Measurements from ENCODE around the gene SVIL.

Gene SVIL

GRCh38 chr10:29415876-29416275, 218.9 kb downstream of the SVIL start:
- no peak for TF ChIP-seq CTCF (IDR thresholded peaks at IDR 0.05)

DNA sequence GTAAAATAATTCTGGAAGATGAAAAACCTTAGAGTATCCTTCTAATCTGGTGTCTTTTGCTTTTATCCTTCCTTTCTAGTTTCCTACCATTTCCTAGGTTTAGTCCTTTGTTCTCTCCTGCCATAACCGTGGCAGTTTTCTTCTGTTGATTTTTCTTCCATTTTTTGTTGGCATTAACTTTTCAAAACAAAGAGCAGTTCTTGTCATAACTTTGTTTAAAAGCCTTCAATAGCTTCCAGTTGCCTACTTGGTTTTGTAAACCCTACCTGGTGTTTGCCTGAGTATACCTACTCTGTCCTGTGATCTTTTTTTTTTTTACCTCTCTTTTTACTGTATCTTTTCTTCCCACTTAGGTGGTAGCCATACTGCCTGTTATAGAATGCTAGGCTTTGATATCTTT, 220.3 kb downstream of the SVIL start:
- no peak for TF ChIP-seq CTCF (IDR thresholded peaks at IDR 0.05)

DNA sequence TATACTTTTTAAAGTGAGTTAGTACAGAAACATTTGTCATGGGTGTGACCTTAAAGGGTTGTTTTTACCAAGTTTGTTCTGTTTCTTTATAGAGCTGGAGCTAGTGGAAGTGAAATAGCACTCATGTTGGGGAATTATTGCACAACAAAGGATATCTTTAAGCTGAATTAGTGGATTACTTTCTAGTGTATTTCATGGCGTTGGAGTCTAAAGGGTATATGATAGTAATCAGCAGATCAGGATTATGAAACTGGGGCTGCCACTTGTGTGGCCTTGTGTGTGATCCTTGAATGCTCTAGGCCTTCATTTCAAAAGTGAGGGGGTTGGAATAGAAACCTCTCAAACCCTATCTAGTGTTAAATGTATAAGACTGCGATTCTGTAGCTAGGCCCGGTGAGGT, 222.3 kb downstream of the SVIL start:
- TF ChIP-seq CTCF (IDR thresholded peaks at IDR 0.05) = no peak

DNA sequence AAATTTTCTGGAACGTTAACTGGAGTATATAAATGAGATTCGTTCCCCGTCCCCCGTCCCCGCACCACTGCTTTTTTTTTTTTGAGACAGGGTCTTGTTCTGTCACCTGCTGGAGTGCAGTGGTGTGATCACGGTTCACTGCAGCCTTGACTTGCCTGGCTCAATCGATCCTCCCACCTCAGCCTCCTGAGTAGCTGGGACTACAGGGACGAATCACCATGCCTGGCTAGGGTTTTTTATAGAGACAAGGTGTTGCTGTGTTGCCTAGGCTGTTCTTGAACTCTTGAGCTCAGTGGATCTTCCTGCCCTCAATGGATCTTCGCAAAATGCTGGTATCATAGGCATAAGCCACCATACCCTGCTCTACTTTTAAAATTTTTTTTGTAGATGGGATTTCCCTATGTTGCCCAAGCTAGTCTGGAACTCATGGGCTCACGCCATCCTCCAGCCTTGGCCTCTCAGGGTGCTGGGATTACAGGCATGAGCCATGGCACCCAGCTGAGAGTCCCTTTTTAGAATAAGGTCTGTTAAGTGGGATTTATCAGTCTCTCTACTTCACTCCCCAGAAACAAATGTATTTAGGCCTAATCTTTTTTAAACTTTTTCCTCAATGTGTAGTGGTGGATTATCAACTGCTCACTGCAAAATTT, 223.0 kb downstream of the SVIL start:
- TF ChIP-seq CTCF (IDR thresholded peaks at IDR 0.05) = no peak

GRCh38 chr10:29409241-29410054, 225.3 kb downstream of the SVIL start:
- TF ChIP-seq CTCF (IDR thresholded peaks at IDR 0.05) = no peak

DNA sequence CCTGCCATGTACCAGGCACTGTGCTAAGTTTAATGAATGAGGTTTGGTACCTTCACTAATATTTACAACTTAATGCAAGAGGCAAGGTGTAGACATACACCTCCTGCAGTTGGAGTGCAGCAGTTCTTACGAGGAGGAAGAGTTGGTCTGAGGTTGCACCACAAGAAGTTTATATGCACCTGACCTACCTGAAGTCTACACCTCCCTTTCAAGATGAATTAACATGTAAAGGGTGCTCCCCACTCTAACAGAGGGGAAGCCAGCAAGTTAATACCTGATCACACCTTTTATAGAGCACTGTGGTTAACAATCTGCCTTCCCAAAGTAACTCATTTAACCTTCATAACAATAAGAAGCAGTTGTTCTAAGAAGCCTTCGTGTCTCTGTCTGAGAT, 225.9 kb downstream of the SVIL start:
- no peak for TF ChIP-seq CTCF (IDR thresholded peaks at IDR 0.05)
